HG03045 (cell line): ENCODE results near the gene PRRG4.
"Not testable (repeated sequence)": the region's sequence is repeated elsewhere in the genome, so short reads cannot be mapped to it uniquely, and the experiment has no call there.

Source experiments
- ATAC-seq: cut with Tn5 transposase; IDR thresholded peaks from one replicate; pipeline ENCODE4 v1.9.1; 2021; ENCODE audit warnings: mild to moderate bottlenecking, moderate library complexity; ENCODE audit not compliant: unreplicated experiment

The PRRG4 gene

DNA sequence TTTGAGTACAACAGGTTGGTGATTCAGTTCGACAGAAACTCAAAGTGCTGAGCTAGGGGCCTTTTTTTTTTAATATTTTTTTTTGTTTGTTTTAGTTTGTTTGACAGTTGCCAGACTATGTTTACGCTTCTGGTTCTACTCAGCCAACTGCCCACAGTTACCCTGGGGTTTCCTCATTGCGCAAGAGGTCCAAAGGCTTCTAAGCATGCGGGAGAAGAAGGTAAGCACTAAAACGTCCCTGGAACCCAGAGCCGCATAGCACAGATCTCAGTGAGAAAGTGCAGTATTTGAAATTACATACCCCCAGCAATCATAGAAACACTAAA is 649 bp downstream of the PRRG4 start:
- no peak for ATAC-seq

DNA sequence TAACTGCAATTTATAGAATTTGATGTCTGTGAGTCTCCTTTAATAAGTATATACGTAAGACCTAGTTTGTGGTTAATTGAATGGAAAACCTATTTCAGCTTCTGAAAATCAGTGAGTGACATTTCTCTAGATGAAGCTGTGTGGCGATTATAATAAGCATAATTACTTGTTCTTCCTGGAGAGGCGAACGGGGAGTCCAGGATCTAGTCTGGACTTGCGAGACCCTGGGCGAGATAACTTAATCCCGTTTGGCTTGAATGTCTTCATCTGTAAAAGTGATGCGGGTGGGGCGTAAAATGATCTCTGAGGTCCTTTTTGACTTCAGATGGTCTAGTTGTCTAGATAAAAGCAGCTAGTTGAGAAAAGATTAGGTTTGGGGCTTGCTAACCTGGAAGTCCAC is 1.1 kb downstream of the PRRG4 start:
- ATAC-seq = no peak

DNA sequence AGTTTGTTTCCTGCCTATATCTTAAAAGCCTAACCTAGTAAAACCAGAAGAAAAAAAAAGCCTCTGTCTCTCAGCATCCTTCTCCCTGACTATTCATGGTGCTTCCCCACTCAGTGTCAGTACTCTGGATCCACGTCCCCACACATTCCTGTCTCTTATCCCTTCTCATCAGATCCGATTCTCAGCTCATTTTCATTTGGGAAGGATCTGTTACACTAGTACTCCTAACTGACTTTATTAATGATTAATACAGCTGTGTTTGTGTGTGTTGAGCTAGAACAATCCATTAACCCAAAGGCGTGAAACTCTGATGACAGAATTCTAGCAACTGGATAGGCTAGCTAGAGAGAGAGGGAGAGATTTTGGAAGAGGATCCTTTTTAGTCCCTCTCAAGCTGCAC is 1.5 kb downstream of the PRRG4 start:
- ATAC-seq = no peak

GRCh38 chr11:32833921-32834320 is 4.2 kb downstream of the PRRG4 start:
- ATAC-seq = no peak

- no peak for ATAC-seq
Measured at GRCh38 chr11:32836946-32837345, 7.2 kb downstream of the PRRG4 start.

- ATAC-seq = no peak
Measured at GRCh38 chr11:32838505-32839274, 9.0 kb downstream of the PRRG4 start.

GRCh38 chr11:32839308-32839707 is 9.6 kb downstream of the PRRG4 start:
- no peak for ATAC-seq

DNA sequence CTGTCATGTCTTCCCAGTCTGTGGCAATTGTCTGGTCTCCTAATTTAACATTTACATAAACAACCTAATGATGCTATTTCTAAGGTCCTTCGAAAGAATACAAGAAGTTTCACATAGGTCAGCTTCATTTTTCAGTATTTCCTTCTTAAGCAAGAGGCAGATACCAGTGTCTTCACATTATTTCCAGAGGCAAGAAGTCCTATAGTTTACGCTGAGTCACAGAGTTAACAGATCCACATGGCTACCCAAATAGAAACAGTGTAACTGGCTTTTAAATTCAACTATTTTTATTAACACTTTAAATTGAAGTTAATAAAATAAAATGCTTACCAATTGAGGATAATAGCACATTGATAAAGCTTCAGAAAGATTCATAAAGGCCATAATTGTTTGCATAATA is 10.9 kb downstream of the PRRG4 start:
- no peak for ATAC-seq

DNA sequence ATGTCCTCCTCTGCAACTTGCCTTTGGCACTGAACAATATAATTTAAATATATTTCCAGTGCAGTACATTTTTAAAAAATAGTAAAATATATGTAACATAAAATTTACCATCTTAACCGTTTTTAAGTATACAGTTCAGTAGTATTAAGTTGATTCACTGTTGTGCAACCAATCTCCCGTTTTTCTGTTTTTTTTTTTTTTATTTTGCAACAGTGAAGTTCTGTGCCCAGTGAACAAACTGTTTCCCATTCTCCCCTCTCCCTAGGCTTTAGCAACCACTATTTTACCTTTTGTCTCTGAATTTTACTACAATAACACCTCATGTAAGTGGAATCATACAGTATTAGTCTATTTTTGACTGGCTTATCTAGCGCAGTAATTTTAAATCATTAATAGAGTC is 13.8 kb downstream of the PRRG4 start:
- ATAC-seq = no peak

GRCh38 chr11:32847511-32847910 is 17.8 kb downstream of the PRRG4 start:
- ATAC-seq = no peak

- ATAC-seq = no peak
Measured at GRCh38 chr11:32849761-32850160, 20.0 kb downstream of the PRRG4 start.

DNA sequence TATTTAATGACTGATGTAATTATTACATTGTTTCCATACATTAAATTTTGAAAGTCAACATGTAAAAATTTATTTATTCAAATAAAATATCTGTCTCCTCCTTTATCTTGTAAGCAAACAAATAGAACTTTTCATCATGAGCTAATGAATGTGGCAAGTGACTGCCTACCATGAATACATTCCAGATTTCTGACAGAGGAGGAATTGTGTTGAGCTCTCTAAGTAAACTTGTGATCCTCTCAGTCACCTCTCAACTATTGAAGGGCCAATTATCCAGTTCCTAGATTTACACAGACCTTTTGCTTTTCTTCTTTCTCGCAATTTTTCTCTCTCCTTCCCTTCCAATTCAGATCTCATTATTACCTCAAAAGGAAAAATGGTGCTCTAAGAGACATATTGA is 21.5 kb downstream of the PRRG4 start:
- no peak for ATAC-seq

DNA sequence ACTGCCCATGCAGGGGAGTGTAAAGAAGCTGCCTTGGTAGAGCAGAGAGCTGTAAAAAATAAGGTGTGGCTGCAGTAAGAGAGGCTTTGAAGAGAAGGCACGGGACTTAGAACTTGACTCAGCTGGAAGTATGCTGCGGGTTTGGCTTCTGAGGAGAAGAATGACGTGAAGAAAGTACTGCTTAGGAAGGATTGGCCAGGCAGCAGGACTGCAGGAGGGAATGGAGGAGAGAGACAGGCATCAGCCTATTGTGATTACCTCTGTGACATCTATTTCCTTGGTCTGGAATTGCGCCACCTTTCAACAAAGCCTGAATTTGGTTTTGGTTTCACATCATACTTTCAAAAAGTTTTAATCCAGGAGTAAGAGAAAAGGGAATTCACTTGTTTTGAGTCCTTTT is 22.5 kb downstream of the PRRG4 start:
- ATAC-seq = no peak

DNA sequence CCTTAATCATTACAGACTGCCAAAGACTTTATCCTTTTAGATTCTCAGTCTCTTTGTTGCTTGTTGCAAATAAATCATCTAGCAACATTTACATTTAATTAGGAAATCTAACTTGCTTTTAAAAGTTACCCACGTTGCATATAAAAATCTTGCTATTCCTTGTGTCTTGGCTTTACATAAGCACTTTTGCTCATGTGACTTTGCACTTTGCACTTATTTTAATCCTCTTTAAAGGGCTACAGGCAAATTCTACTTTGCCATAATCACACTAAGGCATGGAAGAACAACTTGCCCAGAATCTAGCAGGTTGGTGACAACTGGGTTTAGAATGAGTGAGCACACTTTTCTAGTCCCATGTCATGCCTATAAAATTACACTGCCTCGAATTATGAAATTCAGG is 25.9 kb downstream of the PRRG4 start:
- ATAC-seq = no peak

- ATAC-seq = no peak
Measured at GRCh38 chr11:32858731-32859130, 29.0 kb downstream of the PRRG4 start.

DNA sequence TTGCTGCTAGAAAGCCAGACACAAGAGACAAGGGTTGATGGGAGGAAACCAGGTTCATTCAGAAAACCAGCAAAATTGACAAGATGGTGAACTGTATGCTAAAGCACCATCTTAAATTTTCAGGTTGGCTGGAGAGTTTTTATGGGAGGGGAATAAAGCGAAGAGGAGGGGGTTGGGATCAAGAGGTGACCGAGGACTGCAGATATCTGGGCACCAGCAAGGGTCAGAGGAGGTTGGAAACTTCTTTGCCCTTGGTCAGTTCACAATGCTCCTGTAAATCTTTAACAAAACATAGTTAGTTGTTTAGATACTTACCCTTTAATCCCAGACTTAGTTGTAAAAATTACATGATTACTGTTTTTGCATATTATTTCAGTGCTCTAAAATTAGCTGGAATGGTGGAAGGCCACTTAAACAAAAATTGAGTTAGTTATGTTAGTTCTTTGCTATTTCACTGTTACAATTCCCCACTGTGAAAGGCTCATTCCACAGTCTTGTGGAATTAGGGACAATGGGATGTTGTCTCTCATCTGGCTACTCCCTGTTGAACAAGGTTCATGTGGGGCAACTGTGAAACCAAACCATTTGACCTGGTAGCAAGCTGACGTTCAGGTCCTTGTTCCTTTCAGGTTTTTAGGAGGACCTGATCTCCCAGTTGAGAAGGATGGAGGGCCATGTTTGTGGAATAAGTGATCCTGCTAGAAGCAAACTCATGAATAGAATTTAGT is 32.3 kb downstream of the PRRG4 start:
- no peak for ATAC-seq

DNA sequence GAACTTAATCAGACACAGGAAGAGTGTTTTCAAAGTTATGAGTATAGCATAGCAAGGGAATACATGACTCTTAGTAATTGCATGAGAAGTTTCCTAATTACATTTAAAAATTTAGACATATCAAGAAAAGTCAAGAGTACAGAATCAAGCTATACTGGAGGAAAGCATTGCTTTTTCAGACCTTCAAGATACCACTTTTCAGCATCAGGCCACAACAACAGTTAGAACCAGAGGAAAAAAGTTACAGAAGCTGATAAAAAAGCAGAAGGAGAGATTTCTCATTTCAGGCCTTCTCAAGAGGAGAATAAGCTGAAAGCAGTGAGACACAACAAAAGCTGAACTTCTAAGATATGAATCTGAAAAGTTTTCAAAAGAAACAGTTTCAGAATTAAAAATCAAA is 34.8 kb downstream of the PRRG4 start:
- no peak for ATAC-seq

DNA sequence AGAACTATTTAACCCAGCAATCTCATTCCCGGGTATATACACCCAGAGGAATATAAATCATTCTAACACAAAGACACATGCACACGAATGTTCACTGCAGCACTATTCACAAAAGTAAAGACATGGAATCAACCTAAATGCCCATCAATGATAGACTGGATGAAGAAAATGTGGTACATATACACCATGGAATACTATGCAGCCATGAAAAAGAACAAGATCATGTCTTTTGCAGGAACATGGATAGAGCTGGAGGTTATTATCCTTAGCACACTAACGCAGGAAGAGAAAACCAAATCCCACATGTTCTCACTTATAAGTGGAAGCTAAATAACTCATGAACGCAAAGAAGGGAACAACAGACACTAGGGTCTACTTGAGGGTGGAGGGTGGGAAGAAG is 39.0 kb downstream of the PRRG4 start:
- ATAC-seq = not testable (repeated sequence)

DNA sequence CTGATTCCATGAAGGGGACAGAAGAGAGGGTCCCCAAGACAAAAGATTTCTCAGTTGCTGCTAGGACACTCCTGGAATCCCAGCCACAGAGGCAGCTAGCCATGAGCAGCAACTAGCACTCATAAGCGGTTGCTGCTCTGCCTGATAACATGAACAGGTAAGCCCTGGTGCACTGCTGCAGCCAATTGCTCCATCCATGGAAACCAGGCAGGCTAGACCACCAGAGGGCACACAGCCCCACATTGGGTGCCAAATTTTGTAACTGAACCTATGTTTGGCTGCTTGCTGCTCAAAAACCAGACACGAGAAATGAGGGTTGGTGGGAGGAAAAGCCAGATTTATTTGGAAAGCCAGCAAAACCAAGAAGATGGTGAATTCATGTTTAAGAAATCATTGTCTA is 40.9 kb downstream of the PRRG4 start:
- no peak for ATAC-seq

- no peak for ATAC-seq
Measured at GRCh38 chr11:32874132-32874531, 44.4 kb downstream of the PRRG4 start.

DNA sequence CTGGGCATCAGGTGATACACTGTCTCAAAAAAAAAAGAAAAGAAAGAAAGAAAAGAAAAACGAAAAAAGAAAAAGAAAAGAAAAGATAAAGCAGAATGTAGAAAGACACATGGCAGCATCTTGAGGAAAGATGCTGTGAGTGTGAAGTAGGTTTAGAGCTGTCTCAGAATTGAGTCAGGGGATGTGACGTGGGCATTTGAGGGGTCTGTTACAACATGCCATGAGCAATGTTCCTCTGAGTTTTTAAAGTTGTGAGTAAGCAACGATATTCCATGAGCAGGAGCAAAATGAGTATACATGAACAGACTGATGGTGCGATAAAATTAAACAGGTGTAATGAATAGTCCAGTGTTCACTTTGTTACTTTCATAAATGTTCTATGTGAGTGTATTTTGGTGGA is 51.6 kb downstream of the PRRG4 start:
- ATAC-seq = no peak

GRCh38 chr11:32883421-32883820 is 53.7 kb downstream of the PRRG4 start:
- ATAC-seq = no peak

DNA sequence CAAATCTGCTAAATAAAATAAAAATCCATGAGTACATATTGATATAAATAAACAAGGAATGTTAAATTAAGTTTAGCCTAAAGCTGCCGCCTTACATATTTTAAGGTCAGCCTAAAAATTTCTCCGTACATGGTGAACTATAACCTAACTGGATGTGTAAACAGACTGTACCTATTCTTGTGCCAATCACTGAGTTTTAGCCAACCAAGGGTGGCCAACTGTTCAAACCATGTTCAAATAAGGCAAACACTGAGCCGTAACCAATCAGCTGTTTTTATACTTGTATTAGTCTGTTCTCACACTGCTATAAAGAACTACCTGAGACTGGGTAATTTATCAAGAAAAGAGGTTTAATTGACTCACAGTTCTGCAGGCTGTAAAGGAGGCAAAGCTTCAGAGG is 54.3 kb downstream of the PRRG4 start:
- no peak for ATAC-seq
